Measurements from ENCODE around the gene CDC34.

Gene CDC34

GRCh38 chr19:590750-591098 lies 59.2 kb downstream of the CDC34 start:
- no peak for DNase-seq

- DNase-seq = no peak
These were observed 59.8 kb downstream of the CDC34 start for GRCh38 chr19:591099-591958.
